Measurements from ENCODE around the gene NOTCH1.
A peak's percentile ranks its signal among the peaks of the same experiment; 100 is the strongest.
"Not testable (repeated sequence)": the region's sequence is repeated elsewhere in the genome, so short reads cannot be mapped to it uniquely, and the experiment has no call there.

The NOTCH1 gene

GRCh38 chr9:136564379-136564988 is 18.6 kb upstream of the NOTCH1 start:
- DNase-seq (ENCODE audit: low spot score), result peak; percentile 46

- no peak for DNase-seq (ENCODE audit: low spot score)
These were observed 17.9 kb upstream of the NOTCH1 start for GRCh38 chr9:136563646-136564325.

- DNase-seq (ENCODE audit: low spot score), result no peak
These were observed 17.1 kb upstream of the NOTCH1 start for GRCh38 chr9:136562746-136563495.

GRCh38 chr9:136561779-136562178 is 15.9 kb upstream of the NOTCH1 start:
- DNase-seq (ENCODE audit: low spot score), result no peak

- DNase-seq (ENCODE audit: low spot score), result no peak
These were observed 14.7 kb upstream of the NOTCH1 start for GRCh38 chr9:136560586-136560985.

- not testable (repeated sequence) for DNase-seq (ENCODE audit: low spot score)
These were observed 13.5 kb upstream of the NOTCH1 start for GRCh38 chr9:136559371-136559770.

GRCh38 chr9:136558846-136559245 is 13.0 kb upstream of the NOTCH1 start:
- not testable (repeated sequence) for DNase-seq (ENCODE audit: low spot score)

GRCh38 chr9:136558373-136558772 is 12.5 kb upstream of the NOTCH1 start:
- DNase-seq (ENCODE audit: low spot score), result no peak

- no peak for DNase-seq (ENCODE audit: low spot score)
These were observed 11.2 kb upstream of the NOTCH1 start for GRCh38 chr9:136557036-136557435.

GRCh38 chr9:136556166-136556565 is 10.3 kb upstream of the NOTCH1 start:
- no peak for DNase-seq (ENCODE audit: low spot score)

- DNase-seq (ENCODE audit: low spot score), result no peak
These were observed 9.0 kb upstream of the NOTCH1 start for GRCh38 chr9:136554870-136555269.

- DNase-seq (ENCODE audit: low spot score), result no peak
These were observed 7.7 kb upstream of the NOTCH1 start for GRCh38 chr9:136553581-136553980.

- DNase-seq (ENCODE audit: low spot score), result no peak
These were observed 6.4 kb upstream of the NOTCH1 start for GRCh38 chr9:136552117-136552703.

GRCh38 chr9:136551401-136552116 is 5.7 kb upstream of the NOTCH1 start:
- peak; percentile 67 for DNase-seq (ENCODE audit: low spot score)

GRCh38 chr9:136550439-136551289 is 4.8 kb upstream of the NOTCH1 start:
- no peak for DNase-seq (ENCODE audit: low spot score)

GRCh38 chr9:136549010-136549980 is 3.4 kb upstream of the NOTCH1 start:
- no peak for DNase-seq (ENCODE audit: low spot score)

GRCh38 chr9:136547508-136548215 is 1.8 kb upstream of the NOTCH1 start:
- no peak for DNase-seq (ENCODE audit: low spot score)

GRCh38 chr9:136546697-136547501 is 1.1 kb upstream of the NOTCH1 start:
- DNase-seq (ENCODE audit: low spot score), result peak; percentile 78

GRCh38 chr9:136545692-136545964 is 220 bp downstream of the NOTCH1 start:
- DNase-seq (ENCODE audit: low spot score), result no peak
